Naive B cell (primary cell): ENCODE results near the gene IRF8. TPM values are rescaled to one million over a fixed set of nuclear protein-coding genes. Genes with fewer than 3 reads are reported as not detected.

Source experiments
- ATAC-seq, 2 donors: fragments of 150-1000 bp; cut with Tn5 transposase; 2 replicates each; pipeline ENCODE4 v1.10.0; 2021; ENCODE audit warnings: low read depth in 2 of 2, mild to moderate bottlenecking in 2 of 2, moderate library complexity in 2 of 2
- DNase-seq: peaks from one replicate; pipeline ENCODE4 v3.0.0; 2022
- H3K27ac Mint-ChIP-seq, 6 donors: one replicate each; pipeline ENCODE4 v1.8.0; 2020 to 2022; ENCODE audit warnings: mild to moderate bottlenecking in 6 of 6, mixed read lengths in 6 of 6, moderate library complexity in 5 of 6, inconsistent platforms in 2 of 6
- H3K27me3 Mint-ChIP-seq, 3 donors: one replicate each; pipeline ENCODE4 v1.8.0; 2021 to 2022; ENCODE audit warnings: mixed read lengths in 3 of 3, mild to moderate bottlenecking in 1 of 3
- H3K36me3 Mint-ChIP-seq, 2 donors: one replicate each; pipeline ENCODE4 v1.8.0; 2020 to 2022; ENCODE audit warnings: mixed read lengths in 2 of 2, inconsistent platforms in 1 of 2, mild to moderate bottlenecking in 1 of 2
- H3K4me1 Mint-ChIP-seq, 3 donors: one replicate each; pipeline ENCODE4 v1.8.0; 2020 to 2022; ENCODE audit warnings: mixed read lengths in 3 of 3, inconsistent platforms in 1 of 3, mild to moderate bottlenecking in 1 of 3, moderate library complexity in 1 of 3
- H3K4me3 Mint-ChIP-seq, 8 donors: one replicate each; pipeline ENCODE4 v1.8.0; 2020 to 2022; ENCODE audit warnings: mild to moderate bottlenecking in 8 of 8, mixed read lengths in 8 of 8, moderate library complexity in 8 of 8, inconsistent platforms in 2 of 8
- H3K9me3 Mint-ChIP-seq, 7 donors: one replicate each; pipeline ENCODE4 v1.8.0; 2020 to 2022; ENCODE audit warnings: mixed read lengths in 7 of 7, mild to moderate bottlenecking in 5 of 7, inconsistent platforms in 2 of 7, moderate library complexity in 1 of 7
- polyA plus RNA-seq, 6 donors: library from polyadenylated mRNA; unstranded; fragments of 300-500 nt; fragmentation: Illumina TruSeq; gene quantifications; one replicate each; pipeline ENCODE4 v1.2.3, GENCODE V29; 2021; ENCODE audit warnings: low read depth in 6 of 6

IRF8 gene
- polyA plus RNA-seq, 6 donors from 2014 or later = 646 to 909 (median 752) TPM

DNA sequence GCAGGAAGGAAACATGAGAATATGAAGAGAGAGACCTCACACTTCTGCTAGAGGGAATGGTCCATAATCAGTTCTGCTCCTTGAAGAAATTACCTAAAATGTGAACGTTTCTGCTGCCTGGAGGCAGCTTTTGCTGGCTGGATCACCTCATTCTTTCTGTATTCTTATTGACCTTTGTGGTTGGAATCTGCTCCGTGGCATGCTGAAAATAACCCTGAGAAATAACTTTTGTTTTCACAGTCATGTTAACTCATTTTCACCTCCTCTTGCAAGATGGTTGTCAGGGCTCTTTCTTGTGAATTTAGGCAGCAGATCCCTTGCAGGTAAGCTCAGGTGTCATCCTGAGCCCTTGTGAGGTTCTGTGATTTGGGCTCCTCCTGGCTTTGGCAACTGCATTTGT lies 70.2 kb downstream of the IRF8 start:
- Mint-ChIP-seq H3K27me3 (no peaks in the 10 kb centered on the region), H3K4me3 (peak overlapping the region in 2 of 8 donors; percentile 24 to 30), H3K27ac (peak overlapping the region in 2 of 6 donors; percentile 8 to 9), H3K4me1 (peaks cover 50 to 71% (median 63%) of the 10 kb centered on the region in 3 donors), H3K36me3 (no peaks in the 10 kb centered on the region), H3K9me3 (peaks cover 0 to 2% (median 0%) of the 10 kb centered on the region in 7 donors)
- DNase-seq (no peak), ATAC-seq (no peak)

DNA sequence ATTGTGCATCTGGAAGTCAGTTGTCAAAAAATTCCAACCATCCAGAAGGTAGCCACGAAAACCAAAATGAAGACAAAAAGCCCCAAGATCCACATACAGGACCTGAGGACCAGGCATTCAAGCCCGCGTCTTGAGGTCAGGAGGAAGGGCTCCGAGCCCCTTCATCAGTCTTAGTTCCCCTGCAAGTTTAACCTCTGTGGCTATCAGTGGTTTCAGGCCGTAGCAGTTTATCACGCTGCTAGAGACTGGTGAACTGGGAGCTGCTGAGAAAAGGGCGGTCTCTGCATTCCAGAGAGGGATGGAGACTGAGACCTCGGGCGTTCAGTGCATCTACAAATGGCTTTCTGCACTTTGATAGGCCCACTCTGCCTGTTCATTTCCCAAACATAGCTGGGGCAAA lies 70.6 kb downstream of the IRF8 start:
- Mint-ChIP-seq H3K4me3 (peak overlapping the region in 3 of 8 donors; percentile 4 to 30 (median 24)), H3K4me1 (peaks cover 46 to 67% (median 58%) of the 10 kb centered on the region in 3 donors), H3K36me3 (no peaks in the 10 kb centered on the region), H3K27me3 (no peaks in the 10 kb centered on the region), H3K9me3 (peaks cover 0 to 2% (median 0%) of the 10 kb centered on the region in 7 donors), H3K27ac (peak overlapping the region in 1 of 6 donors; percentile 20)
- ATAC-seq (no peak), DNase-seq (no peak)

DNA sequence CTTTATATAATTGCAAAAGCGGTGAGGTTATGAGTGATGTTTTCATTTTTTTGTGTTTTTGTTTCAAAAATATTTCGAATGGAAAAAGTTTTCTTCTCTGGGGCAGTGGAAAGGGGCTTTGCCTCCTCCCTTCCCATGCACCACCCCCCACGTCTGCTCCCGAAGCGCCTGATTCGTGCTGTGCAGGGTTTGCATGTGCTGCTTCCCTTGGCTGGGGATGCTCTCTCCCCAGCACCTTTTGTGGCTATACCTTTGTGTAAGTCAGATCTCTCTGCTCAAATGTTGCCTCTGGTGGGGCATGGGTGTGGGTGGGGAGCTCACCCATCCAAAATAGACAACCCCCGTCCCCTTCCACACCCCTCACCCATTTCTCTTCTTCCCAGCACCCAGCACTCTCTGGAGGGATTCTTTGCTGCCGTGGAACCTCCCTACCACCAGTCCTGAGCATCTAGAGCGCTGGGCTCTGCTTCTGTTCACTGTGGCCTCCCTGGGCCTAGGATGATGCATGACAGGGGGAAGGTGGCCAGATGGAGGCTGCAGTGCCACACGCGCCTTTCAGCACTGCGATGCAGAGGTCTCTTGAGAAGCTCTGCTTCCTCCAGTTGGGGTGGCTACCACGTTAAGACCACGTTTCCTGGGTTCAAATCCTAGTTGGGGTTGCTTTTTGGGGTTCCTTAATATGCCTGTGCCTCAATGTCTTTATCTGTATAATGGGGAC lies 71.2 kb downstream of the IRF8 start:
- ATAC-seq (no peak), DNase-seq (no peak)
- H3K9me3 Mint-ChIP-seq = peaks cover 0 to 1% (median 0%) of the 10 kb centered on the region in 7 donors
- no peaks in the 10 kb centered on the region for H3K36me3 Mint-ChIP-seq
- no peak overlapping the region for H3K4me3 Mint-ChIP-seq
- peak overlapping the region in 2 of 6 donors; percentile 19 to 65 for H3K27ac Mint-ChIP-seq
- no peaks in the 10 kb centered on the region for H3K27me3 Mint-ChIP-seq
- H3K4me1 Mint-ChIP-seq = peaks cover 44 to 61% (median 53%) of the 10 kb centered on the region in 3 donors

DNA sequence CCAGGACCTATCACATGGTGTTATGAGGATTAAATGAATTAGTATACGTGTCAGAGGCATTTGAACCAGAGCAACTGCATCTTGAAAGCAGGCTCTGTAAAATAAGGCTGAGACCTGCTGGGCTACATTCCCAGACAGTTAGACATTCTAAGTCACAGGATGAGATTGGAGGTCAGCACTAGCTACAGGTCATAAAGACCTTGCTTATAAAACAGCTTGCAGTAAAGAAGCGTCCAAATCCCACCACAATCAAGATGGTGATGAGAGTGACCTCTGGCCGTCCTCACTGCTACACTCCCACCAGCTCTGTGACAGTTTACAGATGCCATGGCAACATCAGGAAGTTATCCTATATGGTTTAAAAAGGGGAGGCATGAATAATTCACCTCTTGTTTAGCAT lies 71.8 kb downstream of the IRF8 start:
- Mint-ChIP-seq H3K4me1 (peaks cover 39 to 56% (median 51%) of the 10 kb centered on the region in 3 donors), H3K4me3 (no peak overlapping the region), H3K9me3 (no peaks in the 10 kb centered on the region), H3K27me3 (no peaks in the 10 kb centered on the region), H3K27ac (no peak overlapping the region), H3K36me3 (no peaks in the 10 kb centered on the region)
- no peak for DNase-seq
- ATAC-seq = no peak

Other genes with a start within 250 kb of the IRF8 start
- 1 to 10 TPM in 4 of 6 donors, under 1 TPM in 1, not detected in 1; 0.54 to 2.0 (median 1.3) TPM for gene GINS2, start 210.2 kb upstream of the IRF8 start, polyA plus RNA-seq
- gene C16orf74, start 148.1 kb upstream of the IRF8 start, polyA plus RNA-seq = 100 to 1,000 TPM; 106 to 243 (median 143) TPM
- 10 to 100 TPM; 18.8 to 27.7 (median 21.5) TPM for gene EMC8, start 99.6 kb upstream of the IRF8 start, polyA plus RNA-seq
- 1,000 to 10,000 TPM in 5 of 6 donors, 100 to 1,000 TPM in 1; 943 to 1,321 (median 1,168) TPM for gene COX4I1, start 99.5 kb upstream of the IRF8 start, polyA plus RNA-seq